Keratinocyte (primary cell): Measurements from ENCODE around the gene AMBP. TPM values are rescaled to one million over a fixed set of nuclear protein-coding genes. Genes with fewer than 3 reads are reported as not detected.
A peak's percentile ranks its signal among the peaks of the same experiment; 100 is the strongest.

Source experiments
- DNase-seq: peaks from one replicate; pipeline ENCODE4 v3.0.0-alpha.2; 2011; ENCODE audit warnings: low read depth, missing footprints, low spot score
- FAIRE-seq: peaks from 2 replicates; lab custom pipeline; 2011; peaks lifted over from hg19 to GRCh38; lab: Jason Lieb, UNC
- H2AFZ ChIP-seq: 2 replicates; pipeline ENCODE4 v1.6.0; 2012; ENCODE audit warnings: low read length, control low read depth, inconsistent platforms; ENCODE audit not compliant: control insufficient read depth
- H3K27ac ChIP-seq: 2 replicates; pipeline ENCODE4 v1.5.1; 2011; ENCODE audit warnings: low read length; ENCODE audit not compliant: control insufficient read depth, insufficient read depth
- H3K27me3 ChIP-seq: 3 replicates; pipeline ENCODE4 v1.6.0; 2011; ENCODE audit warnings: low read length; ENCODE audit not compliant: control insufficient read depth, insufficient read depth; ENCODE audit errors: extremely low read depth
- H3K36me3 ChIP-seq, 2 experiments: 2 replicates in 1 of 2; 3 replicates in 1 of 2; pipeline ENCODE4 v1.5.1; 2011; ENCODE audit warnings: low read length in 2 of 2, mild to moderate bottlenecking in 1 of 2; ENCODE audit not compliant: control insufficient read depth in 2 of 2, insufficient read depth in 2 of 2; ENCODE audit errors: extremely low read depth in 1 of 2
- H3K4me1 ChIP-seq: 3 replicates; pipeline ENCODE4 v1.5.1; 2011; ENCODE audit warnings: low read length; ENCODE audit not compliant: control insufficient read depth, insufficient read depth; ENCODE audit errors: extremely low read depth
- H3K4me2 ChIP-seq: 3 replicates; pipeline ENCODE4 v1.6.0; 2011; ENCODE audit warnings: low read depth, low read length; ENCODE audit not compliant: control insufficient read depth, insufficient read depth; ENCODE audit errors: extremely low read depth
- H3K4me3 ChIP-seq, 3 experiments: fragments of 200-600 bp in 1 of 3; sonication (generic) in 1 of 3; 2 replicates in 2 of 3; 3 replicates in 1 of 3; pipeline ENCODE4 v1.5.1; 2011 to 2016; ENCODE audit warnings: low read length in 3 of 3, mild to moderate bottlenecking in 3 of 3, control low read depth in 2 of 3, inconsistent platforms in 1 of 3, low read depth in 1 of 3, mixed read lengths in 1 of 3, mixed run types in 1 of 3, moderate library complexity in 1 of 3; ENCODE audit not compliant: control insufficient read depth in 2 of 3, insufficient read depth in 2 of 3; ENCODE audit errors: extremely low read depth in 1 of 3
- H3K79me2 ChIP-seq: 2 replicates; pipeline ENCODE4 v1.6.0; 2012; ENCODE audit warnings: low read length; ENCODE audit not compliant: control insufficient read depth, insufficient read depth
- H3K9ac ChIP-seq: 3 replicates; pipeline ENCODE4 v1.6.0; 2011; ENCODE audit warnings: low read length; ENCODE audit not compliant: control insufficient read depth, insufficient read depth; ENCODE audit errors: extremely low read depth
- H3K9me1 ChIP-seq: 3 replicates; pipeline ENCODE4 v1.6.0; 2011; ENCODE audit warnings: low read length; ENCODE audit not compliant: control insufficient read depth, insufficient read depth; ENCODE audit errors: extremely low read depth
- H3K9me3 ChIP-seq: 2 replicates; pipeline ENCODE4 v1.5.1; 2012; ENCODE audit warnings: low read depth, low read length; ENCODE audit not compliant: control insufficient read depth
- H4K20me1 ChIP-seq: 3 replicates; pipeline ENCODE4 v1.6.0; 2011; ENCODE audit warnings: low read length; ENCODE audit not compliant: control insufficient read depth, insufficient read depth; ENCODE audit errors: extremely low read depth
- EZH2 ChIP-seq: IDR thresholded peaks from one replicate; pipeline ENCODE4 v1.6.1; 2012; ENCODE audit warnings: inconsistent platforms, mild to moderate bottlenecking, low read length, moderate library complexity
- dilution Hi-C: fragments of 300-500 bp; cut with MboI; formaldehyde crosslinking; loops from one replicate; pipeline ENCODE4 v1.7.0; 2020; ENCODE audit warnings: low sequenced_read_pairs; ENCODE audit not compliant: extremely low pct_ligation_motif_present
- polyA plus RNA-seq, 5 experiments: library from polyadenylated mRNA; depleted of rRNA in 3 of 5; stranded (reverse) in 3 of 5; stranded (forward) in 1 of 5; unstranded in 1 of 5; fragments of >200 nt; gene quantifications; 1 replicate in 1 of 5; 2 replicates in 3 of 5; 3 replicates in 1 of 5; pipeline versions ENCODE4 v1.2.1 to v1.2.3, GENCODE V29; 2011 to 2012; ENCODE audit warnings: missing spikeins in 2 of 5, low read depth in 1 of 5, low replicate concordance in 1 of 5
- TF ChIP-seq, protein P1 (sequence below), 3 experiments: IDR thresholded peaks in 1 of 3; conservative IDR thresholded peaks in 1 of 3; optimal IDR thresholded peaks in 1 of 3; 2 replicates in 2 of 3; 3 replicates in 1 of 3; pipeline versions ENCODE3 to v1.5.1; 2011; ENCODE audit warnings: low read length in 3 of 3, mild to moderate bottlenecking in 3 of 3, moderate library complexity in 2 of 3, control low read depth in 1 of 3, inconsistent platforms in 1 of 3; ENCODE audit not compliant: insufficient read depth in 2 of 3; ENCODE audit errors: extremely low read depth in 1 of 3

Gene AMBP
- polyA plus RNA-seq, 1 donor (not counting 4 experiments of a cell fraction or from before 2014, with no cell fraction given): not detected

GRCh38 chr9:114098936-114099668 is 21.0 kb upstream of the AMBP start, which contains the start of gene KIF12:
Gene KIF12 (minus strand): TSS chr9:114099292. CDS start chr9:114099276, 16 bp downstream.
- Histone ChIP-seq H3K9me1 (no peaks in the 10 kb centered on the region), H2AFZ (peak within 1 kb of the TSS; percentile 53), H3K9me3 (peaks cover 3% of the 10 kb centered on the region), H3K4me2 (peak within 1 kb of the TSS; percentile 64), H3K4me3 (peak within 1 kb of the TSS; percentile 49 to 60 (median 51)), H3K36me3 (no peaks in the 10 kb centered on the region), H3K79me2 (no peaks in the 10 kb centered on the region), H3K9ac (peak within 1 kb of the TSS; percentile 28), H3K27me3 (peaks cover 17% of the 10 kb centered on the region), H4K20me1 (no peaks in the 10 kb centered on the region), H3K27ac (no peak within 1 kb of the TSS), H3K4me1 (peaks cover 4% of the 10 kb centered on the region)
- dilution Hi-C loops: no loop called here
- FAIRE-seq: no peak
- TF ChIP-seq, protein P1, sequence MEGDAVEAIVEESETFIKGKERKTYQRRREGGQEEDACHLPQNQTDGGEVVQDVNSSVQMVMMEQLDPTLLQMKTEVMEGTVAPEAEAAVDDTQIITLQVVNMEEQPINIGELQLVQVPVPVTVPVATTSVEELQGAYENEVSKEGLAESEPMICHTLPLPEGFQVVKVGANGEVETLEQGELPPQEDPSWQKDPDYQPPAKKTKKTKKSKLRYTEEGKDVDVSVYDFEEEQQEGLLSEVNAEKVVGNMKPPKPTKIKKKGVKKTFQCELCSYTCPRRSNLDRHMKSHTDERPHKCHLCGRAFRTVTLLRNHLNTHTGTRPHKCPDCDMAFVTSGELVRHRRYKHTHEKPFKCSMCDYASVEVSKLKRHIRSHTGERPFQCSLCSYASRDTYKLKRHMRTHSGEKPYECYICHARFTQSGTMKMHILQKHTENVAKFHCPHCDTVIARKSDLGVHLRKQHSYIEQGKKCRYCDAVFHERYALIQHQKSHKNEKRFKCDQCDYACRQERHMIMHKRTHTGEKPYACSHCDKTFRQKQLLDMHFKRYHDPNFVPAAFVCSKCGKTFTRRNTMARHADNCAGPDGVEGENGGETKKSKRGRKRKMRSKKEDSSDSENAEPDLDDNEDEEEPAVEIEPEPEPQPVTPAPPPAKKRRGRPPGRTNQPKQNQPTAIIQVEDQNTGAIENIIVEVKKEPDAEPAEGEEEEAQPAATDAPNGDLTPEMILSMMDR (optimal IDR thresholded peaks at IDR 0.05 in 1 of 3, IDR thresholded peaks at IDR 0.05 in 1 of 3, conservative IDR thresholded peaks at IDR 0.05 in 1 of 3; ENCODE audit: extremely low read depth in 1 of 3, insufficient read depth in 2 of 3, low read length in 3 of 3): no peak
- peak; percentile 27 for TF ChIP-seq EZH2
- no peak for DNase-seq

DNA sequence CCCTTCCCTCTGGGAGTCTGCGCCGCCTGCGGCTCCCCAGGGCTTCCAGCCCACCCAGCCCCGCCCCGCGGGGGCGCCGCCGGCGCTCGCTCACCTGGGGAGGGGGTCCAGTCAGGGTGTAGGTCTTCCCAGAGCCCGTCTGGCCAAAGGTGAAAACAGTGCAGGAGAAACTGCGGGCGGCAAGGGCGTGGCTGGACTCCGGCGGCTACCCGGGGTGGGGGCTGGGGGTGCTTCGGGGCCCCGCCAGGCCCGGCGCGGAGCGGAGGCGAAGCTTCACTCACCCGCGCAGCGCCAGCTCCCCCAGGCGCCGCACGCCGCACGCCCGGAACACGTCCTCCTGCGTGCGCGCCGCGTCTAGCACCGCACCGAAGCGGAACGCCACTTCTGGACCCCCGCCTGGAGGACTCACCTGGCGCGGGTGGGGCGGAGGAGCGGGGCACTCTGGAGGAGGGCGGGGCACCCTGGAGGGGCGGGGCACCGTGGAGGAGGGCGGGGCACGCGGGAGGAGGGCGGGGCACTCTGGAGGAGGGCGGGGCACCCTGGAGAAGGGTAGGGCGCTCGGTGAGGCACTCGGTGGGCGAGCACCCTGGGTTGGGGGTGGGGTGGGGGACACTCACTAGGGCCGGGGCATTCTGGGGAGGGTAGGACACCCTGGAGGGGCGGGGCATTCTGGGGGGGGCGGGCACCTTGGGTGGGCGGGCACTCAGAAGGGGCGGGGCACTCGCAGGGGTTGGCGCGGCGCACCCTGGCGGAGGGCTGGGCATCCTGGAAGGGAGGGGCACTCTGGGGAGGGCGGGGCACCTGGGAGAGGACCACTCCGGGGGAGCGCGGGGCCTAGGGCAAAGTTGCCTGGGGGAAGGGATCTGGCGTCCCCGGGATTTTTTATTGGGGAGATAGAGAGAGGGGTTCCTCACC is 20.2 kb upstream of the AMBP start:
- TF ChIP-seq, protein P1 (optimal IDR thresholded peaks at IDR 0.05 in 1 of 3, IDR thresholded peaks at IDR 0.05 in 1 of 3, conservative IDR thresholded peaks at IDR 0.05 in 1 of 3; ENCODE audit: extremely low read depth in 1 of 3, insufficient read depth in 2 of 3, low read length in 3 of 3): peak in 1 of 3 experiments; percentile 2
- no peak for TF ChIP-seq EZH2
- Histone ChIP-seq H2AFZ (peak overlapping the region; percentile 53), H3K9me3 (peaks cover 3% of the 10 kb centered on the region), H3K36me3 (no peaks in the 10 kb centered on the region), H3K79me2 (no peaks in the 10 kb centered on the region), H3K4me1 (peaks cover 4% of the 10 kb centered on the region), H3K27me3 (peaks cover 19% of the 10 kb centered on the region), H3K4me3 (peak overlapping the region; percentile 49 to 60 (median 51)), H3K9me1 (no peaks in the 10 kb centered on the region), H3K4me2 (peak overlapping the region; percentile 64), H3K27ac (no peak overlapping the region), H3K9ac (peak overlapping the region; percentile 28), H4K20me1 (no peaks in the 10 kb centered on the region)
- FAIRE-seq (no peak), DNase-seq (no peak)
- dilution Hi-C loops: no loop called here
